ENCODE measurements around the gene GTPBP8.
A peak's percentile ranks its signal among the peaks of the same experiment; 100 is the strongest.

The GTPBP8 gene

DNA sequence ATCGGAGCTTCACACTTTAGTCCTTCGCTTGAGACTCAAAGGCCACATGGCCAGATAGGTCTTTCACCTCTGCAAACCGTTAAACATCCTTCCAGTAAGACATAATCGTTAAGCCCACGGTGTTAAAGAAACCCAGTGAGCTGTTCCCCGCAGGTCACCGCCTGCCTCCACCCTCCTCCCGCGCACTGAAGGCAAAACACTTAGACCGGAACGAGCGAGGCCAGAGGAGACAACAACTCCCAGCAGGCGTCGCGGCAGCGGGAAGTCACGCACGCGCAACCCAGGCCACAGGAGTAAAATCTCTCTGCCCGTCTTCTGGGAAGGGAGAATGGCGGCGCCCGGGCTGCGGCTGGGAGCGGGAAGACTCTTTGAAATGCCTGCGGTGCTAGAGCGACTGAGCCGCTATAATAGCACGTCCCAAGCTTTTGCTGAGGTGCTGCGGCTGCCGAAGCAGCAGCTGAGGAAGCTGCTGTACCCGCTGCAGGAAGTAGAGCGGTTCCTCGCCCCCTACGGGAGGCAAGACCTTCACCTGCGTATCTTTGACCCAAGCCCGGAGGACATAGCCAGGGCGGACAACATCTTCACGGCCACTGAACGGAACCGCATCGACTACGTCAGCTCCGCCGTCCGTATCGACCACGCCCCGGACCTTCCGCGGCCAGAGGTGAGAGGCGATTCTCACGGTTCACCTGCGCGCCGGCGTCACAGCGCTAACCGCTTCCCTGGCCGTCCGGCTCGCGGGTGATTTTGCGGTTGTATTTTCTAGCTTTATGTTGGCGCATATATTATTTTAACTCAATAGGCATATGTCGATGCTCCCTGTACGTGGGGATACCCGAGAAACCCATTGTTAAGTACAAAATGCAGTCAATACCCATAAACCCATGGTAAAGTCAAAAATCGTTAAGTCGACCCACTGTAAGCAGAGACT lies at the start of gene GTPBP8:
GTPBP8 (plus strand) TSS at position 313 of the 931 bp plus-strand sequence; CDS start at position 329, 16 bp downstream.
- DNase-seq: peak; percentile 83

DNA sequence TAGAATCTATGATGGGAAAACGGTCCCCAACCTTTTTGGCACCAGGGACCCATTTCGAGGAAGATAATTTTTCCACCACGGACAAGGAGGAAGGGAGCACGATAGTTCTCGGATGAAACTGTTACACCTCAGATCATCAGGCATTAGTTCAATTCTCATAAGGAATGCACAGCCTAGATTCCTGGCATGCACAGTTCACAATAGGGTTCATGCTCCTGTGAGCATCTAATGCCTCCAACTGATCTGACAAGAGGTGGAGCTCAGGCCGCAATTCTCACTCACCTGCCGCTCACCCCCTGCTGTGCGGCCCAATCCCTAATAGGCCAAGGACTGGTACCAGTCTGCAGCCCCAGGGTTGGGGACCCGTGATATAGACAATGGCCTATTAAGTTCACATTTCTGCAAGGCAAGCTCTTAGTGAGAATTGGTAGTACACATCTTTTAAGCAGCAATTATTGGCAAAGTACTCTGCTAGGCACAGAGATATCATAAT lies 42.4 kb upstream of the GTPBP8 start:
- DNase-seq: no peak

DNA sequence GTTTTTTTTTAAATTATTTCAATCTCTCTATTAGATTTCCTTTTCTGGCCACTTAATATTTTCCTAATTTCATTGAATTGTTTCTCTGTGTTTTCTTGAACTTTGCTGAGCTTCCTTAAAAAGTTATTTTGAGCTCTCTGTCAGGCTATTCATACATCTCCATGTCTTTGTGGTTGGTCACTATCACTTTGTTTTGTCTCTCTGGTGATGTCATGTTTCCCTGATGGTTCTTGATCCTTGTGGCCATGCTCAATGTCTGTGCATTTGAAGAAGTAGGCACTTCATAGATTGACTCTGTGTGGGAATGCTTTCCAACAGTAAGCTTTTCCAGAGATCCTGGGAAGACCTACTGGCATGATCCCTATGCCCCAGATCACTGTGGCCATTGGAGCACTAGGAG lies 34.4 kb upstream of the GTPBP8 start:
- DNase-seq: no peak

- no peak for DNase-seq
Observed at GRCh38 chr3:112958811-112959560, 31.8 kb upstream of the GTPBP8 start.

DNA sequence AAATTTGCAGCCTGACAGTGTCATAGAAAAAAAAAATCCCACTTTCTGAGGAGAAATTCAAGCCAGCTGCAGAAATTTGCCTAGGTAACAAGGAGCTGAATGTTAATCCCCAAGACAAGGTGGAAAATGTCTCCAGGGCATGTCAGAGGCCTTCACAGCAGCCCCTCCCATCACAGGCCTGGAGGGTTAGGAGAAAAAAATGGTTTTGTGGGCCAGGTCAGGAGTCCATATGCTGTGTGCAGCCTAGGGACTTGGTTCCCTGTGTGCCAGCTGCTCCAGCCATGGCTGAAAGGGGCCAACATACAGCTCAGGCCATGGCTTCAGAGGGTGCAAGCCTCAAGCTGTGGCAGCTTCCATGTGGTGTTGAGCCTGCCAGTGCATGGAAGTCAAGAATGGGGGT lies 27.1 kb upstream of the GTPBP8 start:
- no peak for DNase-seq

DNA sequence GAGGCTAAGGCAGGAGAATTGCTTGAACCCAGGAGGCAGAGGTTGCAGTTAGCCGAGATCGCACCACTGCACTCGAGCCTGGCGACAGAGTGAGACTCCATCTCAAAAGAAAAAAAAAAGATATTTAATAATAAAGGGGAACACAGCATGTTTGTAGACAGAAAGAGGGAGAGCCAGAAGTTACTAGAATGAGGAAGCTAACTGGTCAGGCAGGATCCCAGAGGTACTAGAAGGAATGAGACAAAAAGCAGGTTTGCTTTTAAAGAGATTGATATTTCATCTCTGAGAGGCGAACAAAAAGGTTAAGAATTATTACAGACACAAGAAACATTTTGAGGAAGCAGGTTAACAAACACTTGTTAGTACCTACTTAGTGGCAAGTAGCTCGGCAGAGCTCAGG lies 25.1 kb upstream of the GTPBP8 start:
- DNase-seq: no peak

DNA sequence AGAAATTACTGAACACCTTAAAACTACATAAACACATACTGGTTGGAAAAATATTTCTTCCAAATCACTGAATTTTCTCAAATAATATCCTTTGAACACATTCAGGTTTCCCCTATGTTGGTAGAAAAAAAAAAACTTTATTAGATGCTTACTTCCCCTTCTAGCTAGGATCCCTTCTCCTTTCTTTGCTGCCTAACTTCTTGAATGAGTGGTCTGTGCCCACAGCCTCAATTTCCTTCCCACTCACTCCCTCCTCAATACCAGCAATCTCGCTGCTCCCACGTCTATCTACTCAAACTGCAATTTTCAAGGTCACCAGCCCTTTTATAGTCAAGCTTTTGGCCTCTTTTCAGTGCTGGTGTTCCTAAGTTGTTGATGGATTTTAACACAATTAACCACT lies 24.2 kb upstream of the GTPBP8 start:
- no peak for DNase-seq

- no peak for DNase-seq
Observed at GRCh38 chr3:112967425-112967824, 23.4 kb upstream of the GTPBP8 start.

- DNase-seq: no peak
Observed at GRCh38 chr3:112967828-112968227, 23.0 kb upstream of the GTPBP8 start.

GRCh38 chr3:112972158-112972557 lies 18.6 kb upstream of the GTPBP8 start:
- no peak for DNase-seq

- DNase-seq: no peak
Observed at GRCh38 chr3:112973325-112974177, 17.2 kb upstream of the GTPBP8 start.

GRCh38 chr3:112974178-112974517 lies 16.6 kb upstream of the GTPBP8 start:
- DNase-seq: no peak

DNA sequence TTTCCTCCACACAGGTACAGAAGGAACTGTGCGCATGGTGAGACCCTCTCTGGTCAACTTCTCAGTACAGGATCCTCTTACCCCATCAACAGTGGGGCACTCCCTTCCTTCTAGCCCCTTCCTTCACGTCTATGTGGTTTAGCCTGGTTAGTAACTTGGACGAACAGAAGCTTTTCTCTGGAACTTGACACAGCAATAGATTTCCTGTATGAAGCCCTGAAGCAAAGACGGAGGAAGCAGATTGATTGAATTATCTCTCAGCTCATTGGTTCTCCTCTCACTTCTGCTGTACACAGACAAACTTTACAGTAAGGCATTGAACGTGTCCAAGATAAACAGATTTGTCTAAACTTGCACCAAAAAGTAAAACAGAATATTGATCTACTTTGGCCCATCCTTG lies 15.9 kb upstream of the GTPBP8 start, which contains the start of gene CD200R1:
CD200R1 (minus strand) TSS at position 210 of the 400 bp plus-strand sequence. CDS start 246 bp downstream, outside the sequence.
- no peak for DNase-seq

DNA sequence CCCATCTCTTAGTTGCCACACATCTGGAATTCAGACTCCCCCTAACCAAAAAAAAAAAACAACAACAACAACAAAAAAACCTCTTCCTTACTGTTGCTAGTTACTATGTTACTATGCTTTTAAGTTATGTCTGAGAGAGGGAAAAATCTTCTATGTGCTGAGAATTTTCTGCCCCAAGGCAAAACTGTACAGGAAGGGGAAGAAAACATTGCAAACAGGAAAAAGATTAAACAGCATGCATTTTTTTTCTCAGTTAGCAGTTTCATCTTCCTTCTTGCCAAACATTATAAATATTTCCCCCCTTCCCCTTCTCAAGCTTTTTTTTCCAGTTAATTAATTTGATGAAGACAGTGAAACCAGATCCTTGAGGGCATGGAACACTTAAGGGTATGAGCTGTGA lies 14.8 kb upstream of the GTPBP8 start:
- no peak for DNase-seq

DNA sequence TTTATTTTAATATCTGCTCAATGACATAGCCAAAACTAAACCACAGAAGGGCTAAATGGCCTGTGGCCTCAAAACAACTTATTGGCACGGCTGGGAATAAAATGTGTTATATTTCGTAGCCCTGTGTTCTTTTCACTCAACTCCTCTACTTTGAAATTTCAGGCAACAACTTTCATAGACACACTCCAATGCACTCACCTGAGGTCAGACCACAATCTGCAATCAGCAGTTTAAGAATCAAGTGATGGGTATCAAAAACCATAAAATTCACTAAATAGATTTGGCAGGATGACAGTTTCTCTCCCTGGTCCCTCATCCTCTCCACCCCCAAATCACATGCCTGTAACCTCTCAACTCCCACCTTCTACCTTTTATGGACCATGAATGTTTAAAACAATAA lies 13.8 kb upstream of the GTPBP8 start:
- no peak for DNase-seq

DNA sequence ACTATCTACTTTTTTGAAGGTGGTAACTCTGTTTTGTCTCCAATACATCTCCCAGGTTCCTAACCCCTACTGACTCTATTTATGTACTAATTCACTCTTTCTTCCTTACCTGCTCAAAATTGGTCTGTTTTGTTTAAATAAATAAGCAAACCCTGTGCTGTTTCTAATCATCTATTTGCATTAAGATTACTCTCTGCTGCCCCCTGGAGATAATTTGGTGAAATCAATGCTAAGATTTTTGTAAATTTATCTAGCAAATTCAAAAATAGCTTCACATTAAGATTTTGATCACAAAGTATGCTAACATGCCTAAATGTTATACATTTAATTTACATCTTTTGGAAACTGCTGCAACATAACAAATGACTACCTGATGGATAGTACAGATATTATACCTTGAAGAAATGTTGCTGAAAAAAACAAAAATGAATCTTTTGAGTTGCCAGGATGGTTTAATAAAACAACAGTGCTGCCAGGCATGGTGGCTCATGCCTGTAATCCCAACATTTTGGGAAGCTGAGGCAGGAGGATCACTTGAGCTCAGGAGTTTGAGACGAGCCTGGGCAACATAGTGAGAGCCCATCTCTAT lies 11.4 kb upstream of the GTPBP8 start:
- peak; percentile 36 for DNase-seq

GRCh38 chr3:112980080-112980479 lies 10.7 kb upstream of the GTPBP8 start:
- DNase-seq: no peak

DNA sequence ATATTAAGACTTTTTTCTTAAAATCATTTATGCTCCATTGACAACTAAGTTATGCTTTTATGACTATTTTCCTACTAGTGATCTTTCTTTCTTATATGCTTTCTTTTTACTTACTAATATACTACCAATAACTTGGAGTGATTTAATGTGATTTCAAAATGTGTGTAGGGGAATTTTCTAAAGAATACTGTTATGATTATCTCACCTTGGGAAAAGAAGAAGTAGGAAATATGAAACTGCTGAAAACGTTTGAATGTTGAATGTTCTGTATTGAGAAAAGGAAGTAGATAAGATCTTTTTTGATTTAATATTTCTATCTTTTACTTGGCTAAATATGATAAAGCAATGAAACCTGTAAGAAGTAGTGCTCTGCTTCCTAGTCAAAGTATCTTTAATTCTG lies 8.1 kb upstream of the GTPBP8 start:
- no peak for DNase-seq

GRCh38 chr3:112984485-112984884 lies 6.3 kb upstream of the GTPBP8 start:
- DNase-seq: no peak

DNA sequence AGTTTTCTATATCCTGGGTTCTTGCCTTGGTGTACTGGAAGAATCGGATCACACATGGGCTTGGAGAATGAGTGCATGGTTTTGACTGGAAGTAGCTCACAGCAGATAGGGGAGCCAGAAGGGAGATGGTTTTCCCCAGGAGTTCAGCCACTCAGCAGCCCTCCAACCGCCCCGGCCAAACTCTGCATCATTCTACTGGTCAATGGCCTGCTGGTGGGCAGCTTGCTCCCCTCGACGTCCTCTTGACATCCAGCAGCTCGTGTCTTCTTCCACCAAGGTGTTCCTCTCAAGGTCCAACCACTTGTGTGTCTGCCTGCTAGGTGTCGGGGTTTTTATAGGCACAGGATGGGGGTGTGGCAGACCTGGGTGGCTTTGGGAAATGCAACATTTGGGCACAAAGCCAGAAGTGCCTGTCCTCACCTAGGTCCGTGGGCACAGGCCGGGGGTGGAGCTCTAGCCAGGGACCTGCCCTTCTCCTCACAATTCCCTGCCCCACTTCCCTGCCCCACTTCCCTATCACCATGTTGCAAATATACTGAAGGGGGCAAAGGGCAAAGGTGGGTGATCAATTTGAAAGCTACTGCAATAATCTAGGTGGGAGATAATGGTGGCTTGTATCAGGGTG lies 3.0 kb upstream of the GTPBP8 start:
- no peak for DNase-seq

- no peak for DNase-seq
Observed at GRCh38 chr3:112995800-112996199, 5.0 kb downstream of the GTPBP8 start.

DNA sequence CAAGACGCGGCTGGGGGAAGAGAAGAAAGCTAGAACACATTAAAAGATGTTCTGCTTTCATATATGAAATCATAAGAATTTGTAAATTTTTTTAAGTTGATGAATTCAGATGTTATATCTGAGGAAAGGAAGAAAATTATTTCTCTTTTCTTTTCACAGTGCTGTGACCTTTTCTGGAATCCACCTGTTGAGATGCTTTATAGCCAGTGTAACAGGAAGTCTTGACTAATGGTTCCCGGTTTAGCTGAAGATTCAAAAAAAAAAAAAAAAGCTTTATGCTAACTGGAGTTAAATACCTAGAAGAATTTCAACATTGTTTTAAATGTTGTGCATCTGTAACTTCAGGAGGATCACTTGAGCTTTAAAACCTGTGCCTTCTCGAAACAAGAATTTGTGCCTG lies 9.9 kb downstream of the GTPBP8 start:
- peak; percentile 13 for DNase-seq

All from fibroblast of skin of right quadriceps (primary cell).